Astrocyte (in vitro differentiated cells and primary cell): ENCODE results near the gene NCAPG.

ENCODE experiments used
- CTCF ChIP-seq: IDR thresholded peaks from 2 replicates; pipeline ENCODE4 v1.5.1; 2011; ENCODE audit warnings: low read depth, mild to moderate bottlenecking, inconsistent platforms, low read length, moderate library complexity; ENCODE audit not compliant: insufficient read depth
- EZH2 ChIP-seq: IDR thresholded peaks from 2 replicates; pipeline ENCODE4 v1.6.1; 2012; ENCODE audit warnings: mild to moderate bottlenecking, low read length, inconsistent platforms; ENCODE audit not compliant: insufficient read depth

DNA sequence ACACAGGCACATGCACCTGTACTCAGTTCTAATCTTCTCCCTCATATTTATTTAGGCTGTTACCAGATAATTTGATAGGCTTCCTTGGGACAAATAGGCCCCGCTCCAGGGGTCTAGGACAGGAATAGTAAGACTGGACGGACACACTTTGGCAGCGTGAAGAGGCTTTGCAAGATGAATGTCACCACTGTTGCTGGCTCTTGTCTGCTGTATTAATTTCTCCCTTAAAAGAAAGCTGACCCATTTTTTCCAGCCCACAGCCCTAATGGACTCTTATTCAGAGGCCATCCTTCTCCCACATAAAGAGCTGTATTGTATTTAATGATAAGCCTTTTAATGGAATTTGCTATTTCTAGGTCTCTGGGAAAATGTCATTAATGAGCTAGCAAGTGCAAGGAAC lies 47.4 kb upstream of the NCAPG start:
- TF ChIP-seq CTCF = no peak
- no peak for TF ChIP-seq EZH2
